Left renal cortex interstitium (tissue), 4 donors: ENCODE measurements around the gene SPG21. TPM values are rescaled to one million over a fixed set of nuclear protein-coding genes. Genes with fewer than 3 reads are reported as not detected.

ENCODE experiments used
- DNase-seq, 4 donors: peaks; one replicate each; pipeline ENCODE4 v3.0.0-alpha.2; 2013; ENCODE audit warnings: low read depth in 4 of 4, low spot score in 2 of 4, missing footprints in 1 of 4
- polyA plus RNA-seq, 4 donors: library from polyadenylated mRNA; unstranded; fragments of 120-200 nt; gene quantifications; one replicate each; pipeline ENCODE4 v1.2.1, GENCODE V29; 2013; ENCODE audit not compliant: insufficient read length in 4 of 4

SPG21 gene
- polyA plus RNA-seq, 4 donors = 99.1 to 120 (median 112) TPM

GRCh38 chr15:64944961-64945360 is 44.8 kb downstream of the SPG21 start:
- DNase-seq = no peak

- no peak for DNase-seq
Observed at GRCh38 chr15:64943512-64944225, 46.0 kb downstream of the SPG21 start.

GRCh38 chr15:64942356-64942755 is 47.4 kb downstream of the SPG21 start:
- no peak for DNase-seq

GRCh38 chr15:64938192-64938591 is 51.5 kb downstream of the SPG21 start:
- DNase-seq = no peak

GRCh38 chr15:64934023-64934422 is 55.7 kb downstream of the SPG21 start:
- DNase-seq = no peak

- DNase-seq = no peak
Observed at GRCh38 chr15:64931381-64931780, 58.3 kb downstream of the SPG21 start.

GRCh38 chr15:64930778-64931371 is 58.8 kb downstream of the SPG21 start:
- DNase-seq = no peak

GRCh38 chr15:64930019-64930652 is 59.6 kb downstream of the SPG21 start:
- no peak for DNase-seq

GRCh38 chr15:64928626-64929220 is 61.0 kb downstream of the SPG21 start:
- DNase-seq = no peak

GRCh38 chr15:64926661-64927060 is 63.1 kb downstream of the SPG21 start:
- DNase-seq = no peak

GRCh38 chr15:64925335-64926330 is 64.1 kb downstream of the SPG21 start:
- DNase-seq = no peak

GRCh38 chr15:64923546-64923945 is 66.2 kb downstream of the SPG21 start:
- DNase-seq = no peak

GRCh38 chr15:64921711-64922110 is 68.0 kb downstream of the SPG21 start:
- no peak for DNase-seq

GRCh38 chr15:64919721-64920120 is 70.0 kb downstream of the SPG21 start:
- no peak for DNase-seq

- DNase-seq = no peak
Observed at GRCh38 chr15:64917211-64917610, 72.5 kb downstream of the SPG21 start.

- no peak for DNase-seq
Observed at GRCh38 chr15:64916365-64916764, 73.3 kb downstream of the SPG21 start.

GRCh38 chr15:64915518-64916227 is 74.0 kb downstream of the SPG21 start:
- DNase-seq = no peak
